H1 (cell line): Measurements from ENCODE around the gene TNNT3. TPM values are rescaled to one million over a fixed set of nuclear protein-coding genes. Genes with fewer than 3 reads are reported as not detected.

ENCODE experiments used
- CTCF ChIA-PET: fragments of 300-600 bp; sonication (Branson Sonifier 250); formaldehyde crosslinking; loops from one replicate; lab custom pipeline; 2021; ENCODE audit not compliant: partially characterized antibody; lab: Charles Lee
- POLR2A ChIA-PET: fragments of 300-600 bp; sonication (Branson Sonifier 250); formaldehyde crosslinking; loops from one replicate; lab custom pipeline; 2021; ENCODE audit warnings: inconsistent platforms; ENCODE audit not compliant: partially characterized antibody; lab: Charles Lee
- DNase-seq, 2 experiments: peaks; one replicate each; pipeline versions ENCODE4 v3.0.0 to v3.0.0-alpha.2; 2010 to 2022; ENCODE audit warnings: low spot score in 2 of 2, low read depth in 1 of 2, mixed read lengths in 1 of 2
- FAIRE-seq: peaks from 2 replicates; lab custom pipeline; 2011; peaks lifted over from hg19 to GRCh38; lab: Jason Lieb, UNC
- H2AFZ ChIP-seq: 2 replicates; pipeline ENCODE4 v1.8.1; 2012; ENCODE audit warnings: low read length, inconsistent platforms
- H2AK5ac ChIP-seq: 2 replicates; pipeline ENCODE4 v1.6.1; 2013; ENCODE audit warnings: low read depth, low read length
- H2BK120ac ChIP-seq: replicated peaks from 2 replicates; pipeline ENCODE3; 2013; ENCODE audit warnings: low read depth, low read length, inconsistent platforms
- H2BK12ac ChIP-seq: 2 replicates; pipeline ENCODE4 v1.6.1; 2013; ENCODE audit warnings: low read depth, low read length
- H2BK15ac ChIP-seq: 2 replicates; pipeline ENCODE4 v1.6.1; 2013; ENCODE audit warnings: low read length
- H2BK20ac ChIP-seq: 2 replicates; pipeline ENCODE4 v1.6.1; 2013; ENCODE audit warnings: low read length
- H2BK5ac ChIP-seq: 2 replicates; pipeline ENCODE4 v1.6.1; 2013; ENCODE audit warnings: low read depth, low read length
- H3K14ac ChIP-seq: 2 replicates; pipeline ENCODE4 v1.6.1; 2013; ENCODE audit warnings: inconsistent platforms; ENCODE audit not compliant: insufficient read length
- H3K18ac ChIP-seq: 2 replicates; pipeline ENCODE4 v1.6.1; 2013; ENCODE audit warnings: low read length; ENCODE audit errors: extremely low read depth
- H3K23ac ChIP-seq: 2 replicates; pipeline ENCODE4 v1.6.1; 2013; ENCODE audit warnings: inconsistent platforms; ENCODE audit not compliant: insufficient read length
- H3K23me2 ChIP-seq: 2 replicates; pipeline ENCODE4 v1.6.1; 2013; ENCODE audit warnings: low read depth, low read length
- H3K27ac ChIP-seq: 2 replicates; pipeline ENCODE4 v1.6.1; 2011; ENCODE audit warnings: low read depth, low read length, inconsistent platforms
- H3K27me3 ChIP-seq, 4 experiments: replicated peaks in 1 of 4; 1 replicate in 1 of 4; 2 replicates in 3 of 4; pipeline versions ENCODE4 v1.6.1 to v1.8.1; 2011 to 2013; ENCODE audit warnings: low read length in 3 of 4, mild to moderate bottlenecking in 3 of 4, inconsistent platforms in 2 of 4, mixed read lengths in 2 of 4, moderate library complexity in 1 of 4; ENCODE audit not compliant: control insufficient read depth in 3 of 4, insufficient read depth in 3 of 4; ENCODE audit errors: extremely low read depth in 1 of 4
- H3K36me3 ChIP-seq, 4 experiments: 2 replicates each; pipeline versions ENCODE4 v1.6.1 to v1.8.1; 2011 to 2013; ENCODE audit warnings: mild to moderate bottlenecking in 4 of 4, low read length in 3 of 4, moderate library complexity in 2 of 4, control low read depth in 1 of 4, inconsistent platforms in 1 of 4; ENCODE audit not compliant: insufficient read depth in 4 of 4, control insufficient read depth in 2 of 4
- H3K4ac ChIP-seq: replicated peaks from 2 replicates; pipeline ENCODE3; 2013; ENCODE audit warnings: low read length, low read depth, mixed read lengths, inconsistent platforms; ENCODE audit not compliant: insufficient read length
- H3K4me1 ChIP-seq, 4 experiments: replicated peaks in 1 of 4; 1 replicate in 1 of 4; 2 replicates in 3 of 4; pipeline versions ENCODE4 v1.6.1 to v1.8.1; 2011 to 2013; ENCODE audit warnings: low read length in 3 of 4, inconsistent platforms in 2 of 4, mixed read lengths in 1 of 4; ENCODE audit not compliant: insufficient read depth in 4 of 4, control insufficient read depth in 3 of 4
- H3K4me2 ChIP-seq, 2 experiments: 2 replicates each; pipeline versions ENCODE4 v1.6.1 to v1.8.1; 2011 to 2013; ENCODE audit warnings: low read depth in 2 of 2, low read length in 2 of 2, control low read depth in 1 of 2, inconsistent platforms in 1 of 2, mild to moderate bottlenecking in 1 of 2; ENCODE audit not compliant: insufficient read depth in 1 of 2
- H3K4me3 ChIP-seq, 4 experiments: fragments of 200-600, 300-600 bp in 1 of 4; sonication (generic), shearing (Covaris generic), sonication (Bioruptor Twin) in 1 of 4; 2 replicates each; pipeline versions ENCODE4 v1.5.1 to v1.8.1; 2011 to 2016; ENCODE audit warnings: low read length in 4 of 4, low read depth in 3 of 4, control low read depth in 2 of 4, inconsistent platforms in 2 of 4, mild to moderate bottlenecking in 2 of 4, mixed read lengths in 1 of 4, moderate library complexity in 1 of 4; ENCODE audit not compliant: insufficient read depth in 2 of 4; ENCODE audit errors: extremely low read depth in 1 of 4
- H3K56ac ChIP-seq: replicated peaks from 2 replicates; pipeline ENCODE3; 2013; ENCODE audit warnings: low read depth, mild to moderate bottlenecking, mixed read lengths, low read length, inconsistent platforms; ENCODE audit not compliant: insufficient read length
- H3K79me1 ChIP-seq: 2 replicates; pipeline ENCODE4 v1.6.1; 2013; ENCODE audit warnings: low read depth, low read length, control low read depth
- H3K79me2 ChIP-seq, 2 experiments: 2 replicates each; pipeline versions ENCODE4 v1.6.1 to v1.8.1; 2012 to 2013; ENCODE audit warnings: low read length in 2 of 2, mild to moderate bottlenecking in 2 of 2, inconsistent platforms in 1 of 2; ENCODE audit not compliant: insufficient read depth in 2 of 2, control insufficient read depth in 1 of 2
- H3K9ac ChIP-seq, 4 experiments: replicated peaks in 1 of 4; 1 replicate in 1 of 4; 2 replicates in 3 of 4; pipeline versions ENCODE4 v1.6.1 to v1.8.1; 2011 to 2013; ENCODE audit warnings: low read depth in 3 of 4, low read length in 3 of 4, control low read depth in 2 of 4, mild to moderate bottlenecking in 2 of 4, moderate library complexity in 2 of 4, inconsistent platforms in 1 of 4; ENCODE audit errors: extremely low read depth in 1 of 4
- H3K9me3 ChIP-seq, 2 experiments: 2 replicates each; pipeline versions ENCODE4 v1.6.1 to v1.8.1; 2012 to 2013; ENCODE audit warnings: mild to moderate bottlenecking in 2 of 2, moderate library complexity in 2 of 2, control low read depth in 1 of 2, inconsistent platforms in 1 of 2, low read depth in 1 of 2, low read length in 1 of 2, mixed read lengths in 1 of 2; ENCODE audit not compliant: insufficient read depth in 2 of 2
- H4K20me1 ChIP-seq, 2 experiments: replicated peaks in 1 of 2; 2 replicates each; pipeline versions ENCODE3 to v1.8.1; 2011 to 2013; ENCODE audit warnings: inconsistent platforms in 2 of 2, low read length in 2 of 2, mild to moderate bottlenecking in 1 of 2; ENCODE audit not compliant: insufficient read depth in 2 of 2, control insufficient read depth in 1 of 2
- H4K5ac ChIP-seq: 2 replicates; pipeline ENCODE4 v1.6.1; 2013; ENCODE audit warnings: low read length, low read depth, mixed read lengths, inconsistent platforms; ENCODE audit not compliant: insufficient read length
- H4K8ac ChIP-seq: 2 replicates; pipeline ENCODE4 v1.8.0; 2013; ENCODE audit warnings: mild to moderate bottlenecking, moderate library complexity, low read length, inconsistent platforms; ENCODE audit not compliant: insufficient read depth; ENCODE audit errors: extremely low read depth
- H4K91ac ChIP-seq: replicated peaks from 2 replicates; pipeline ENCODE3; 2013; ENCODE audit warnings: low read length, mixed read lengths, inconsistent platforms; ENCODE audit not compliant: insufficient read length
- BACH1 ChIP-seq: IDR thresholded peaks from 2 replicates; pipeline ENCODE4 v1.6.1; 2012; ENCODE audit warnings: low read length, improper control_type of control experiment
- HDAC2 ChIP-seq, 2 experiments: fragments of 300-600 bp in 1 of 2; sonication (generic) in 1 of 2; IDR thresholded peaks; 2 replicates each; pipeline ENCODE4 v1.6.1; 2011 to 2012; ENCODE audit warnings: low read depth in 2 of 2, low read length in 2 of 2, mild to moderate bottlenecking in 2 of 2, moderate library complexity in 2 of 2, borderline replicate concordance in 1 of 2, inconsistent platforms in 1 of 2
- MAFK ChIP-seq: IDR thresholded peaks from 2 replicates; pipeline ENCODE4 v1.6.1; 2012; ENCODE audit warnings: low read depth, mild to moderate bottlenecking, improper control_type of control experiment, low read length
- WGBS, 2 experiments: shearing (Covaris generic) in 1 of 2; methylation state at CpG; one replicate each; pipeline versions ENCODE4 v1.1.6 to v1.1.7; 2013 to 2015; ENCODE audit warnings: low lambda C conversion rate in 2 of 2, mixed read lengths in 2 of 2, inconsistent platforms in 1 of 2, low coverage in 1 of 2, missing lambda C conversion rate in 1 of 2; ENCODE audit not compliant: insufficient replicate concordance in 2 of 2, insufficient coverage in 1 of 2, insufficient read length in 1 of 2; ENCODE audit errors: extremely low coverage in 1 of 2, missing lambda C conversion rate in 1 of 2; 5-methylcytosine and 5-hydroxymethylcytosine counted together
- polyA plus RNA-seq, 7 experiments: library from polyadenylated mRNA; depleted of rRNA in 3 of 7; stranded (reverse) in 5 of 7; unstranded in 2 of 7; fragments of >200 nt in 5 of 7; fragments of 200-250 nt in 2 of 7; gene quantifications; 1 replicate in 5 of 7; 2 replicates in 1 of 7; 4 replicates in 1 of 7; pipeline versions ENCODE4 v1.2.1 to v1.2.3, GENCODE V29; 2011 to 2013; ENCODE audit warnings: missing spikeins in 2 of 7, mixed read lengths in 2 of 7
- total RNA-seq: library from RNA; stranded (reverse); fragmentation: NEBNext Ultra II Directional; extraction: Animal tissue kit (Norgen Biotek cat#: 25700); gene quantifications from 2 replicates; pipeline ENCODE4 v1.2.1, GENCODE V29; 2021

Gene TNNT3
- total and polyA plus RNA-seq, 2 of the 8 experiments (the other 6 are each of a cell fraction or from before 2014, with no cell fraction given) = not detected

- Histone ChIP-seq H3K4me3 (no peak overlapping the region), H3K14ac (no peak overlapping the region), H4K8ac (no peak overlapping the region), H3K4me1 (no peaks in the 10 kb centered on the region), H4K5ac (no peak overlapping the region), H4K91ac (no peak overlapping the region), H3K79me2 (no peaks in the 10 kb centered on the region), H3K23me2 (no peaks in the 10 kb centered on the region), H3K9ac (no peak overlapping the region), H3K36me3 (no peaks in the 10 kb centered on the region), H3K56ac (no peak overlapping the region), H3K9me3 (no peaks in the 10 kb centered on the region), H2BK5ac (no peak overlapping the region), H2AK5ac (no peak overlapping the region), H3K4me2 (no peak overlapping the region), H3K79me1 (no peaks in the 10 kb centered on the region), H2BK15ac (no peak overlapping the region), H3K23ac (no peak overlapping the region), H2BK12ac (no peak overlapping the region), H3K27ac (no peak overlapping the region), H4K20me1 (no peaks in the 10 kb centered on the region), H2AFZ (no peak overlapping the region), H3K27me3 (no peaks in the 10 kb centered on the region), H2BK20ac (no peak overlapping the region), H2BK120ac (no peak overlapping the region), H3K18ac (no peak overlapping the region), H3K4ac (no peak overlapping the region)
- DNase-seq (no peak), FAIRE-seq (no peak)
- no CpG with 5 or more reads among the region's 13 CpGs for WGBS, 2 experiments
- CTCF ChIA-PET = interaction anchor here (0.8 to 1.9 kb wide), 6 partner anchors 33 to 182 kb away, joined by 3 to 5 read pairs (median 4); partner anchors contain the start of gene TNNI2
- POLR2A ChIA-PET = no interaction called here
- no peak for TF ChIP-seq MAFK
- TF ChIP-seq BACH1 = no peak
- TF ChIP-seq HDAC2 (IDR thresholded peaks at IDR 0.05; ENCODE audit: borderline replicate concordance in 1 of 2, low read depth in 2 of 2, low read length in 2 of 2) = no peak
Measured at GRCh38 chr11:1975185-1975584, 55.7 kb downstream of the TNNT3 start.
